Measurements from ENCODE around the gene TACO1. TPM values are rescaled to one million over a fixed set of nuclear protein-coding genes. Genes with fewer than 3 reads are reported as not detected.

The TACO1 gene
- total RNA-seq, 4 donors from 2014 or later = 7.6 to 16.6 (median 12.7) TPM

DNA sequence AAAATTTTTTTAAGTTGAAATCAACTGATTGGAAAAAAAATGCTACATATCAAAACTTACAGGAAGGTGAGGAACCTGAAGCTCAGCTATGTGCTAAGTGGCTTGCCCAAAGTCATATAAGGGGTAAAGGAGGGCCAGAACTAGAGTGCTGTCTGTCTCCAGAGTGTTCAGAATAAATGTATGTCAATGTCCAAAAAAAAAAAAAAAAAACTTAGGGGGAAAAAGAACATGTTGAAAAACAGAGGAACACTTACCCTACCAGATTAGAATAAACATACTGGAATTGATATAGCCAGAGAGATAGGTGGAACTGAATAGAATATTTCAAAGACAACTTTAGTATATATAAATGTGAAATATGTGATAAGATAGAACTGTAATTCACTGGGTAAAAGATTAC is 38.9 kb upstream of the TACO1 start:
- no peak for DNase-seq
- intact Hi-C loops (cut with DNase I) = no loop called here
- Histone ChIP-seq H3K36me3 (no peaks in the 10 kb centered on the region), H3K9me3 (no peaks in the 10 kb centered on the region), H3K27me3 (no peaks in the 10 kb centered on the region), H3K4me3 (no peak overlapping the region), H3K27ac (no peak overlapping the region), H3K4me1 (peaks cover 0 to 4% (median 0%) of the 10 kb centered on the region in 3 donors)
- TF ChIP-seq POLR2A (IDR thresholded peaks at IDR 0.05) = no peak
- TF ChIP-seq, protein P1, sequence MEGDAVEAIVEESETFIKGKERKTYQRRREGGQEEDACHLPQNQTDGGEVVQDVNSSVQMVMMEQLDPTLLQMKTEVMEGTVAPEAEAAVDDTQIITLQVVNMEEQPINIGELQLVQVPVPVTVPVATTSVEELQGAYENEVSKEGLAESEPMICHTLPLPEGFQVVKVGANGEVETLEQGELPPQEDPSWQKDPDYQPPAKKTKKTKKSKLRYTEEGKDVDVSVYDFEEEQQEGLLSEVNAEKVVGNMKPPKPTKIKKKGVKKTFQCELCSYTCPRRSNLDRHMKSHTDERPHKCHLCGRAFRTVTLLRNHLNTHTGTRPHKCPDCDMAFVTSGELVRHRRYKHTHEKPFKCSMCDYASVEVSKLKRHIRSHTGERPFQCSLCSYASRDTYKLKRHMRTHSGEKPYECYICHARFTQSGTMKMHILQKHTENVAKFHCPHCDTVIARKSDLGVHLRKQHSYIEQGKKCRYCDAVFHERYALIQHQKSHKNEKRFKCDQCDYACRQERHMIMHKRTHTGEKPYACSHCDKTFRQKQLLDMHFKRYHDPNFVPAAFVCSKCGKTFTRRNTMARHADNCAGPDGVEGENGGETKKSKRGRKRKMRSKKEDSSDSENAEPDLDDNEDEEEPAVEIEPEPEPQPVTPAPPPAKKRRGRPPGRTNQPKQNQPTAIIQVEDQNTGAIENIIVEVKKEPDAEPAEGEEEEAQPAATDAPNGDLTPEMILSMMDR (IDR thresholded peaks at IDR 0.05) = no peak

DNA sequence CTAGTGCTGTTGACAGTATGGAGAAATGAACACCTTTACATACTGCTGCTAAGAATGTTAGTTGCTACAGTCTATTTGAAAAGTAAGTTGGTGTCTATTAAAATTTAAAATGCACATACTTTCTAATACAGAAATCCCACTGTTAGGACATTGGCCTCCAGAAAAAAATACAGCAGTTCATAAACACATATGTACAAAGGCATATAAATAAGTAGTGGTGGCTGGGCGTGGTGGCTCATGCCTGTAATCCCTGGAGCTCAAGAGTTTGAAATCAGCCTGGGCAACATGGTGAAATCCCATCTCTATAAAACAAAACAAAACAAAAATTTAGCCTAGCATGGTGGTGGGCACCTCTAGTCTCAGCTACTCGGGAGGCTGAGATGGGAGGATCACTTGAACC is 37.4 kb upstream of the TACO1 start:
- H3K36me3 ChIP-seq = peaks cover 0 to 3% (median 0%) of the 10 kb centered on the region in 3 donors
- DNase-seq = no peak
- intact Hi-C loops (cut with DNase I) = no loop called here

GRCh38 chr17:63564562-63564961 is 36.1 kb upstream of the TACO1 start:
- peaks cover 0 to 3% (median 0%) of the 10 kb centered on the region in 3 donors for H3K36me3 ChIP-seq
- no peak for DNase-seq
- no peak overlapping the region for H3K4me3 ChIP-seq
- no peak overlapping the region for H3K27ac ChIP-seq
- 97% methylated on average over 4 to 5 of the region's 5 CpGs for WGBS, 2 donors
- no peaks in the 10 kb centered on the region for H3K27me3 ChIP-seq
- intact Hi-C loops (cut with DNase I) = no loop called here
- no peaks in the 10 kb centered on the region for H3K9me3 ChIP-seq
- H3K4me1 ChIP-seq = peaks cover 0 to 2% (median 0%) of the 10 kb centered on the region in 3 donors
- no peak for TF ChIP-seq POLR2A (IDR thresholded peaks at IDR 0.05)
- TF ChIP-seq, protein P1 (IDR thresholded peaks at IDR 0.05) = no peak

More for the DNA sequence above, 37.4 kb upstream of the TACO1 start:
- Histone ChIP-seq H3K4me1 (peaks cover 0 to 4% (median 0%) of the 10 kb centered on the region in 3 donors), H3K9me3 (no peaks in the 10 kb centered on the region), H3K4me3 (no peak overlapping the region), H3K27me3 (no peaks in the 10 kb centered on the region), H3K27ac (no peak overlapping the region)
- 100% methylated on average over 2 of the region's 2 CpGs for WGBS, 2 donors
- TF ChIP-seq, protein P1 (IDR thresholded peaks at IDR 0.05) = no peak
- no peak for TF ChIP-seq POLR2A (IDR thresholded peaks at IDR 0.05)

DNA sequence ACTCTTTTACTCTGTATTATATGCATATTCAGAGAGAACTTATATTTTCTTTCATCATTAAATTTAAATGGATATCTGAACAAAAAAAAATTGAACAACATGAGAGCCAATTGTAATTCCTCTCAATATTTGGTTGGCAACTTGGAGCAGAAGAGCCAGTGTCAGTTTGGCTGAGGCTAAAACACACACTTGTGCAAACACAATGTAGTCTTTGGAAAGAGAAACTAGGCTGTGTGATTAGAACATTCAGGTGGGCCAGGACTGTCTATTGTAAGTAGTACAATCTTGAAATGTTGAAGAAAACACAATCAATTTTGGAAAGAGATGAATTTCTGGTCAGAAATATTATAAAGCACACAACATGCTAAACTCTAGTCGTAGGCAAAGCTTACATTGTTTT is 33.5 kb upstream of the TACO1 start:
- intact Hi-C loops (cut with DNase I) = no loop called here
- Histone ChIP-seq H3K4me3 (no peak overlapping the region), H3K27ac (no peak overlapping the region), H3K9me3 (no peaks in the 10 kb centered on the region), H3K27me3 (no peaks in the 10 kb centered on the region), H3K4me1 (no peaks in the 10 kb centered on the region), H3K36me3 (peaks cover 0 to 3% (median 0%) of the 10 kb centered on the region in 3 donors)
- 94 to 95% methylated on average over 1 of the region's 1 CpG for WGBS, 2 donors
- DNase-seq = no peak
- TF ChIP-seq POLR2A (IDR thresholded peaks at IDR 0.05) = no peak
- TF ChIP-seq, protein P1 (IDR thresholded peaks at IDR 0.05) = no peak

- H3K27ac ChIP-seq = no peak overlapping the region
- DNase-seq = no peak
- 84 to 87% methylated on average over 8 of the region's 8 CpGs for WGBS, 2 donors
- no peaks in the 10 kb centered on the region for H3K9me3 ChIP-seq
- peaks cover 0 to 3% (median 0%) of the 10 kb centered on the region in 3 donors for H3K36me3 ChIP-seq
- no peaks in the 10 kb centered on the region for H3K27me3 ChIP-seq
- H3K4me3 ChIP-seq = no peak overlapping the region
- no peaks in the 10 kb centered on the region for H3K4me1 ChIP-seq
- intact Hi-C loops (cut with DNase I) = no loop called here
- TF ChIP-seq POLR2A (IDR thresholded peaks at IDR 0.05) = no peak
- TF ChIP-seq, protein P1 (IDR thresholded peaks at IDR 0.05) = no peak
These were observed 32.1 kb upstream of the TACO1 start for GRCh38 chr17:63568563-63568962.

Data from esophagus squamous epithelium (tissue), 5 donors.